Right ventricle myocardium superior (tissue), 1 donor: ENCODE data around the gene PCDH9. TPM values are rescaled to one million over a fixed set of nuclear protein-coding genes. Genes with fewer than 3 reads are reported as not detected.
A peak's percentile ranks its signal among the peaks of the same experiment; 100 is the strongest.

ENCODE experiments used
- ATAC-seq: fragments of 200-7000 bp; cut with Tn5 transposase; one replicate; pipeline ENCODE4 v1.9.1; 2020; ENCODE audit warnings: mild to moderate bottlenecking; ENCODE audit not compliant: poor library complexity
- DNase-seq: peaks from one replicate; pipeline ENCODE4 v3.0.0-alpha.2; 2020
- intact Hi-C: fragments of 100-400 bp; cut with DNase I; formaldehyde crosslinking; loops from one replicate; pipeline ENCODE4 v1.11.2; 2022
- total RNA-seq: library from RNA; stranded (reverse); fragmentation: NEBNext Ultra II Directional; extraction: Animal tissue kit (Norgen Biotek cat#: 25700); gene quantifications from one replicate; pipeline ENCODE4 v1.2.1, GENCODE V29; 2021
- donor health status: DM: no; HTN: yes; CAD: no; lungs with severe emphysema.

The PCDH9 gene
- total RNA-seq, 1 donor from 2014 or later = 10.0 TPM

GRCh38 chr13:66845393-66845792, 384.7 kb downstream of the PCDH9 start:
- ATAC-seq (no peak), DNase-seq (peak; percentile 22)
- intact Hi-C loops = no loop called here

GRCh38 chr13:66844933-66845332, 385.2 kb downstream of the PCDH9 start:
- DNase-seq (no peak), ATAC-seq (no peak)
- intact Hi-C loops = no loop called here

- intact Hi-C loops = no loop called here
- DNase-seq = no peak
- ATAC-seq = no peak
Measured at GRCh38 chr13:66842766-66843165, 387.4 kb downstream of the PCDH9 start.

GRCh38 chr13:66840621-66841020, 389.5 kb downstream of the PCDH9 start:
- intact Hi-C loops = no loop called here
- no peak for DNase-seq
- no peak for ATAC-seq

GRCh38 chr13:66837246-66837645, 392.9 kb downstream of the PCDH9 start:
- ATAC-seq (peak; percentile 5), DNase-seq (no peak)
- intact Hi-C loops = no loop called here

GRCh38 chr13:66835040-66835628, 395.0 kb downstream of the PCDH9 start:
- DNase-seq (peak; percentile 90), ATAC-seq (peak; percentile 94)
- intact Hi-C loops = no loop called here

GRCh38 chr13:66830940-66831716, 399.0 kb downstream of the PCDH9 start:
- intact Hi-C loops = no loop called here
- no peak for DNase-seq
- no peak for ATAC-seq

GRCh38 chr13:66829803-66830202, 400.3 kb downstream of the PCDH9 start:
- intact Hi-C loops = no loop called here
- ATAC-seq = no peak
- no peak for DNase-seq

GRCh38 chr13:66826398-66826797, 403.7 kb downstream of the PCDH9 start:
- ATAC-seq (no peak), DNase-seq (no peak)
- intact Hi-C loops = no loop called here

GRCh38 chr13:66821551-66821950, 408.6 kb downstream of the PCDH9 start:
- intact Hi-C loops = no loop called here
- DNase-seq (no peak), ATAC-seq (no peak)

GRCh38 chr13:66811455-66811854, 418.7 kb downstream of the PCDH9 start:
- intact Hi-C loops = no loop called here
- ATAC-seq = no peak
- no peak for DNase-seq

- no peak for DNase-seq
- intact Hi-C loops = no loop called here
- no peak for ATAC-seq
Measured at GRCh38 chr13:66809485-66809884, 420.7 kb downstream of the PCDH9 start.

- no peak for DNase-seq
- ATAC-seq = no peak
- intact Hi-C loops = no loop called here
Measured at GRCh38 chr13:66807251-66807650, 422.9 kb downstream of the PCDH9 start.

GRCh38 chr13:66805657-66806056, 424.5 kb downstream of the PCDH9 start:
- no peak for DNase-seq
- intact Hi-C loops = no loop called here
- ATAC-seq = peak; percentile 78

GRCh38 chr13:66803808-66804456, 426.2 kb downstream of the PCDH9 start:
- ATAC-seq = no peak
- intact Hi-C loops = no loop called here
- DNase-seq = no peak

- intact Hi-C loops = no loop called here
- DNase-seq (no peak), ATAC-seq (no peak)
Measured at GRCh38 chr13:66803013-66803807, 426.9 kb downstream of the PCDH9 start.

GRCh38 chr13:66795636-66796035, 434.5 kb downstream of the PCDH9 start:
- ATAC-seq (no peak), DNase-seq (no peak)
- intact Hi-C loops = no loop called here

- no peak for ATAC-seq
- DNase-seq = no peak
- intact Hi-C loops = no loop called here
Measured at GRCh38 chr13:66794340-66795031, 435.6 kb downstream of the PCDH9 start.

- no peak for DNase-seq
- no peak for ATAC-seq
- intact Hi-C loops = no loop called here
Measured at GRCh38 chr13:66790861-66791260, 439.3 kb downstream of the PCDH9 start.
